Islet of Langerhans (tissue), 1 donor: ENCODE results near the gene CYTIP.

Experiments used
- FAIRE-seq: peaks from one replicate; lab custom pipeline; 2011; peaks lifted over from hg19 to GRCh38; lab: Jason Lieb, UNC

The CYTIP gene

DNA sequence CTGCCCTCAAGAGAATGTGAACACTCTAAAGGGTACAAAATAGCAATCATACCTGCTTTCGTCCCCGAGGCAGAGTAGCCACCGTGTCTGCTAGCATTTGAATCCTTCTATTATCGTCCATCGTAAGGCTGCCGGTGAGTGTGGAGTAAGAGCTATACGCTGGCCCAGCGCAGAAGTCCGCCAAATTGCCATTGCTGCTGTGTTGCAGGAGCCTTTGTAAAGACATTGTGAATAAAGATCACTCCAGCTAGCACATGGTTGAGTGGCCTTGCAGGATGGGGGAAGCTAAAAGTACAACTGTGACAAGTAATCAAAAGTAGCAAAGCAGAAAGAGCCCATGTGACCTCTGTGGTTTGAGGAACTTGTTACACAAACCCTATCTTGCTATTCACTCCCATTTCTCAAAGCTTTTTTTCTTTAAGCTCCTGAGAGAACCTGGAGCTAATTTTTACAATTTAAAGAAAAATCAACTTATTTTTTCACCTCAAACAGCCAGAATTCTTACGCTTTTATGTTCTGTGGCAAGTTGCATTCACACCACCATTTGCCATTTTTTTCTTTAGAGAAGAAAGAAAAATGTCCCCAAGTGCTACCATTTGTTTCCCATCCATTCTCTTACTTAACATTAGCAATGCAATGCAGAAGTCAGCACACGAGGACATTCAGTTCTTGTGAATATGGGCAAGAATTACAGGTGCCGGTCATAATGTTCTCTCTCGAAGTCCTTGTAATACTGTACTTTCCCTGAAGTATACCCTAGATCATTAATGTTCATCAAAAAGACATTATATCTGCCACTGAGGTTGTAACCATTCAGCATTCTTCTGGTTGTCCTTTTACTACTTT is at the start of gene CYTIP:
TSS of gene CYTIP (minus strand) at position 295 of the 846 bp plus-strand sequence. CDS start at position 226, 69 bp downstream.
- FAIRE-seq, result no peak

DNA sequence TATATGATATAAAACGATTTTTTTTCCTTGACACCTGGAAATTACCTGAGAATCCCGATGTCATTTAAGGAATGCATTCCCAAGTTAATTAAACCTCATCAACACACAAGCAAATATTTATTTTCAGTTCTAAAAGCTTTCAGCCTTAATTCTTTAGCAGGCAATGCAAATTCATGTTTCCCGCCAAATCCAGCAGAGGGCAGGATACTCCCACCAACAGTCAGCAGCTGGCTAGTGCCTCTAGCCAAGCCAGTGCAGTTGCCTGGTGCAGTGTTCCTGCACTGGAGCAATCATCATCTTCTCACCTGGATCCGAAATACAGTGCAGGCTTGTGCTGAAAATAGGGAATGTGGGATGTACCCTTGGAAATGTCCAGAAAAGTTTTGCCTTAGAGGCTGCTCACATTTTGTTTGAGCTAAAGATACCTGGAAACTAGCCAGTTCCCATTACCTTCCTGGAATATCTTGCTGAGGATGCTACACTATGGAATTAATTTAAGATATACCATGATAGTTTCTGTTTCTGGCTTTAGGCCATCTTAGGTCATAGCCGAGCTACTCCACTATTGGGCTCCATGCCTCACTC is 48.4 kb upstream of the CYTIP start:
- FAIRE-seq, result peak; percentile 88

DNA sequence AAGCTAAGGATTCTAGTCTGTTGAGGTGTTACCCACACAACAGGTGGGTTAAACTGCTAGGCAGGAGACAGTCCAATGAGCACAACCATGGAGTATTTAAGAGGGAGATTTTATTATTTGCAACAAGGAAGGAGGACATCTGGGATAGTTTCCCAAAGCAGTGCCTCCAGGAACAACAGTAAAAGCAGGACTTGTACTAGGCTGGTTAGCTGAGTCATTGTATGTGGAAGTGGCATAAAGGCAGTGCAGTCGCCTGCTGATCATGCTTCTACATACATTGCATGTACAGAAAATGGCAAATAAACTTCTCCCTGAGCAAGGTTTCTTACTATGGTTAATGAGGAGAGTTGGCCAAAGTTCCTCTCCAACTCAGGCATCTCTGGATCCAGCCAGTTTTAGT is 46.1 kb upstream of the CYTIP start:
- no peak for FAIRE-seq

DNA sequence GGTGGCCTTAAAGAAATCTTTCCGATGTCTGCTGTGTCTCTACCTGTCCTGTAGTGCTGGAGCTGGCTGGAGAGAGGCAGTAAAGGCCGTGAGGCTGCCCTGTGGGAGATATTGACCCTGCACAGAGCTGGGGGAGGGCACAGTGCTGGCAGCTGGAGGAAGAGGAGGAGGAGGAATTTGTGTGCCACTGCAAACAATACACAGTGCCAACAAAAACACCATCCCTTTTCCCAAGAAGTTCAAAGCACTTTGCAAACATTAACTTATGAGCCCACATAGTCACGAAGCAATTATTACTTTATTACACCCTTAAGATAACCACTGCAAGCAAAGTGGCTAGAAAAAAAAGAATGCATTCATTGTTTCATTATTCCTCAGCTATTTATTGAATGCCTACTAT is 45.0 kb upstream of the CYTIP start:
- no peak for FAIRE-seq

DNA sequence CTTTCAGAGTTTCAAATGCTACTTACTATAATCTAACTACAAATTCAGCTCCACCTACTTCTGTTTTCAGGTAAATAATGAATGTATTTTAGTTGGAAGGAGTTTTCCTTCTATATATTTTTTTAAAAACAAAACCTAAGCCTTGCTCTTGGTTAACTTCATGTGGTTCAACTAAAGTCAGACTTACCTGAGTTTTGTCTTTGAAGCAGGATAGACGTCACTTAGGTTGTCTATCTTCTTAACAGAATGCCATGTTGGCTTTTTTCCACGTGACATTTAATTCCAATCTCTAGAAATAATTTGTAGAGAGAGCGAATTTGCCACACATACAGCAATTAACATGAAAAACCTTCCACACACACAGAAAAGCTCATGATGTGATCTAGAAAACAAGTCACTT is 43.9 kb upstream of the CYTIP start:
- no peak for FAIRE-seq

DNA sequence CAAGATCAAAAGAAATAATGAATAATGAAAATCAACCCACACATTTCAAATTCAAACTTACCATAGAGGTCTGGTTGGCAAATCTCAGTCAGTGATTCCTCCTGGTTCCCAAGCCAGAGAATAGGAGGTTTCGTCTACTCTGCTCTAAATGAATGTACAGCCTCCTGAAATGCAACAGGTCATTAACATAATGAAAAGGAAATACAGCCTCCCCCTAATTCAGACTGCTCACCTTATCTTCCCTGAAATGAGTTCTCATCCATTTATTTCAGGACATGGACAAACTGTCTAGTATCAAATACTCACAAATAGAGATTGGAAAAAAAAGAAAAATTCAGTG is 43.4 kb upstream of the CYTIP start:
- no peak for FAIRE-seq

DNA sequence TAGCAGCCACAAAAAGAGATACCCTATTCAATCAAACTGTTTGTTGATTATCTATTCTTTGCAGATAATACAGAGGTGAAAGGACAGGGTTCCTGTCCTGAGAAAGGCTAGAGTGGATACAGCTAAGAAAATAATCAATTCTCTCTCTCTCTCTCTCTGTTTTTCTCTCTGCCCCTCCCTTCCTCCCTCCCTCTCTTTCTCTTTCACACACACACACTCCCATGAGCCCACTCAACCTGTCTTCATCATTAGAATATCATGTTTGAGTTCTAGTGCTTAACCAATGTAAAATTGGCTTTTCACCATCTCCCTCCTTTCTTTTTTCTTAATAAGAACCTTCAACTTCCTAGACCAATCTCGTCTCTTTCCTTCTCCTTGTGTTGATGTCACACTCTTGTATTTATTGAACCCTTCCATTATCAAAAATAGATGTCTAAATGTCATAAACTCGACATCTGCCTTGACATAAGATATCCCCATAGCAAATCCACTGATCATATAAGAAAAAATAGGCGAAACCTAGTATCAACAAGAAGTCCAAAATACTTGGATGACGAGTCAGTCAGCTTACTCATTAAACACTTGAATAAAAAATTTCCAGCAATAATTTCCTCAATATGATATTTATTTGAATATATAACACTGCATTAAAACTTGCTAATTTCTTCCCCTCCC is 42.8 kb upstream of the CYTIP start:
- no peak for FAIRE-seq

DNA sequence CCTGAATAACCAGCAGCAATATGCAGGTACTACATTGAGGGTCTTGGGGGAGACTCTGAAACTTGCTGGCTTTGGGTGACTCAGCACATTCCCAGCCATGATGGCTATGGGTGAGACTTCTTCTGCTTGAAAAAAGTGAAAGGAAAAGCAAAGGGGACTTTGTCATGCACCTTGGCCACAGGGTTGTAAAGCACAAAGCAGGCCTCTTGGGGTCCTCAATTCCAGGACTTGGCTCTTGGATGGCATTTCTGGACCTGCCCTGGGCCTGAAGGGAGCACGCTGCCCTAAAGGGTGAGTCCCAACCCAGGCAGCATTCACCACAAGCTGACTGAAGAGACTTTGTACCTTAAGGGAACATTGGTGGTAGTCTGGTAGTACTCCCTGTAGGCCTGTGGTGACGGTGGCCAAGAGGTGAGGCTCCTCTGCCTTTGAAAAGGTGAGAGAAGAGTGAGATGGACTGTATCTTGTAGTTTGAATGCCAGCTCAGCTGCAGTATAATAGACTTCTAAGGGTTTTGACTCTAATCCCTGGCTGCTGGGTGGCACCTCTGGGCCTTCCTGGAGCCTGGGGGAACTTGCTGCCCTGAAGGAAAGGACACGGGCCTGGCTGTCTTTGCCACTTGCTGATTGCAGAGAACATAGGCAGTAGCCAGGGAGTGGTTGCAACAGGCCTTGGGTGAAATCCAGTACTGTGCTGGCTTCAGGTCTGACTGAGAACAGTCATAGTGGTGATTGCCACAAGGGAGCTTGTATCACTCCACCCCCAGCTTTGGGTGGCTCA is 36.5 kb upstream of the CYTIP start:
- FAIRE-seq, result no peak

DNA sequence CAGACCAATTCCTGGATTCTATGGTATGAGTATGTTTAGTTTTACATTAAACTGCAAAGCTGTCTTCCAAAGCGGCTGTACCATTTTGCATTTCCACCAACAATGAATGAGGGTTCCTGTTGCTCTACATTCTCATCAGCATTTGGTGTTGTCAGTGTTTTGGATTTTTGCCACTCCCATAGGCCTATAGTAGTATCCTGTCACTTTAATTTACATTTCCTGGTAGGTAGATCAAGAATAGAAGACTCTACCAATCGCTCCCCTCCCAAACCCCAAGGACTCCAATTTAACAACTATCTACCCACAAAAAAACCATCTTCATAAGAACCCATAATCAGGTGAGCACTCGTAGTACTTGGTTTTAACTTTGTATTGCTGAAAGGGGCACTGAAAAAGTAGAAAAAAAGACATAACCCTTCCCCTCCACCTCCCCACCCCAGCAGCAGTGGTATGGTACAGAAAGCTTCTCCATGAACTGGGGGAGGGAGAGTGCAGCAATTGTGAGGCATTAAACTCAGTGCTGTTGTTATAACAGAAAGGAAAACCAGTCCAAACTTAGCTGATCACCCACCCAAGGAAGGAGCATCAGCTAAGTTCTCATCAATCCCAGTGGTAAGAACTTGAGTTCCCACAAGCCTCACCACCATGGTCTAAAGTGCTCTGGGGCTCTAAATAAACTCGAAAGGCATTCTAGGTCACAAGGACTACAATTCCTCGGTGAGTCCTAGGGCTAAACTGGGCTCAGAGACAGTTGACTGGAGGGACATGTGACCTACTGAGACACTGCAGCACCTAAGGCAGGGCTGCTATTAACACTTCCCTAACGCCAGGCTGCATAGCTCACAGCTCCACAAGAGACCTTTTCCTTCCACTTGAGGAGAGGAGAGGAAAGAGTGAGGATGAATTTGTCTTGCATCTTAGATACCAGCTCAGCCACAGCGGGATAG is 35.5 kb upstream of the CYTIP start:
- no peak for FAIRE-seq

DNA sequence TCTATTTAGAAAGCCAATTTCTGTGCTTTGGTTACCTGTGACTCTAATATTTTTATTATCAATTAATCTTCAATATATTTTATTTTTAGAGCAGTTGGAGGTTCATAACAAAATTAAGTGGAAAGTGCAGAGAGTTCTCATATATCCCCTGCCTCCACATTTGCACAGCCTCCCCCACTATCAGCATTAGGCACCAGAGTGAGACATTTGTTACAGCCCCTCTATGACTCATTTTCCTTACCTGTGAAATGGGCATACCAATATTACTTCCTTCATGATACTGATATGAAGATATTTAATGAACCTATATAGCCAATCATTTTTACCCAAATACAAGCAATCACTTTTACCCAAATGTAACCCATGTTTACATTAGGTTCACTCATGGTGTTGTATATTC is 34.0 kb upstream of the CYTIP start:
- FAIRE-seq, result no peak

DNA sequence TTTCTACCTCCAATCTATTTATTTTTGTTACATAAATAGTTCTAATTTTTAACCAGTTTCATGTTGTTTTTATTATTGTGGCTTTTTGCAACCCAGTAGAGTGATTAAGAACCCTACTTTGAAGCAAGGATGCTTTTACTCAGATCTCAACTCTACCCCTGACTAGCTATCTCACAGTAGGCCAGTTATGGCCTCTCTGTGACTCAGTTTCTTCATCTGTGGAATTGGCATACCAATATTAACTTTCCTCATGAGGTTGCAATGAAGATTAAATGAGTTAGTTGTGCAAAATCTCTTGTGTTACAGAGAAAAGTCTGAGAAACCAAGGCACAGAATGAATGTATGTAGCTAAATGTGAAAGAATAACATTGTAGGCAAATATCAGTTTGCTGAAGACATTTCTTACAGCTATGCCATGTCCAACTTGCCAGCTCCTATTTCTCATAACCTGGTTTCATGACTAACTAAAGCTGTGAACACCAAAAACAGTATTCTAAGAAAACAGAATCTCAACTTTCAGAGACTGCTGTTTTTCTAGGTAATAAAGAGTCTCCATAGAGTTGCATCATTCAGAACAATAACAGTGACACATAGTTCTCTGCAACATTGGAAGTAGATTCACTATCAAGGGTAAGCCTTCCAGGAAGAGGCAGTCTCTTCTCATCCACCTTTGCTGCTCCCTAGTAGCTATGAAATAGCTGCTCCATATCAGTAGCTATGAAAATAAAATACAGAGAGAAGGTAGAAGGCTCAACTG is 33.2 kb upstream of the CYTIP start:
- no peak for FAIRE-seq

DNA sequence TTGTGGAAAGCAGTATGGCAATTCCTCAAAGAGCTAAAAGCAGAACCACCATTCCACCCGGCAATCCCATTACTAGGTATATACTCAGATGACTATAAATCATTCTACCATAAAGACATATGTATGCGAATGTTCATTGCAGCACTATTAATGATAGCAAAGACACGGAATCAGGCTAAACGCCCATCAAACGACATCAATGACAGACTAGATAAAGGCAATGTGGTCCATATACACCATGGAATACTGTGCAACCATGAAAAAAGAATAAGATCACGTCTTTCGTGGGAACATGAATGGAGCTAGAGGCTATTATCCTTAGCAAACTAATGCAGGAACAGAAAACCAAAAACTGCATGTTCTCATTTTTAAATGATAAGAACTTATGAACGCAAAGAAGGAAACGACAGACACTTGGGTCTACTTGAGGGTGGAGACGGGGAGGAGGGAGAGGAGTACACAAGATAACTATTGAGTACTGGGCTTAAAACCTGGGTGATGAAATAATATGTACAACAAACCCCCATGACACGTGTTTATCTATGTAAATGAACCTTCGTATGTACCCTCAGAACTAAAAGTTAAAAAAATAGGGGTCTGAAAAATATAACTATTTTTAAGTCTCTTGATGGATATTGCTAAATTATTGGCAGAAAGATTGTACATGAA is 32.0 kb upstream of the CYTIP start:
- FAIRE-seq, result no peak

DNA sequence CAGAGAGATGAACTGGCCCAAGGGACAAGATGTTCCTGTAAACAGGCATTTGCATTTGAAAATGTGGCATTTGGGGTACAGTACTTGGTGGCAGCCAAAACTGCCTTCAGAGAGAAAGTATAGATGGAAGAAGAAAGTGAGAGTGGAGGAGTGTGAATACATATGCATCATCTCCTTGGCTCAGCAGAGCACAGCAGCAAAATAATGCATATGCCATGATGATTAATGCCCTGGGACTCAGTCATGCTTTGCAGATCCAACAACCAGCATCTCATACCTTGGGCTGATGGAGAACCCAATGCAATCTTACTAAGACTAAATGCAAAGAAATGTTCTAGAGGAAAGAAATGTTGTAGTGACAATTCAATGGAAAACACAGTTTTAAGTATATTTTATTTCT is 29.7 kb upstream of the CYTIP start:
- FAIRE-seq, result no peak

DNA sequence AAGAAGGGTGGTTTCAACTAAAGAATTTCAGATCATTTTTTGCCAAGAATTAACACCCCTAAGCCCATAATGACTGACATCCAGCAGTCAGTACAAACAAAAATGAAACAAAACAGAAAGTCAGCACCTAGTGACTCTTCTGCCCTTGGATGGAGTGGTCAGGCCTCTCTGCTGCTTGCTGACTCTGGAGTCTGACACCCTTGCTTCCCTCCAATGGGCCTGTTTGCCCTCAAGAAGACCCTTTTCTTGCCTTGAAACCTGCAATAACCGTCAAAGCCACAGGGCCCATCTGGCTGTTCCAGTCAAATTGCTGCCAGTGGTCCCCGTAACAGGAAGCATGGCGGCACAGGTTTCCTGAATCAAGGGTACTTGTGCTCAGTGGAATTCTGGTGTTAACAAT is 27.2 kb upstream of the CYTIP start:
- FAIRE-seq, result no peak

DNA sequence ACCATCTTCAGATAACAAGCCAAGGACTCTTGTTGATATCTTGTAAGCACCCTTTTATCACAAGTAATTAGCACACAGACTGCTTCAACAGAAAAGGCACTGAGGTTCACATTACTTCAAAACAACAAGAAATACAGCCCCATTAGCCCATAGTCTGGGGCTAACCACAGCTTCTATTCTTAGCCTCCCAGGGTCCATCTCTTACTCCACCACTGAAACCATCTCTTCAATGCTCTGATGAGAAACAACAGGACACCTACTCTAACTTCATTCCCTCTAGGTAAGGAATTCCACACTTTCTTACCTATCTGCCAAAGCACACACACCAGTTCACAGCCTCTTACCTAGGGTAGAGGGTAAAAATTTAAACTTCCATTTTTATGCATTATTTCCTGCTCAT is 26.4 kb upstream of the CYTIP start:
- no peak for FAIRE-seq

DNA sequence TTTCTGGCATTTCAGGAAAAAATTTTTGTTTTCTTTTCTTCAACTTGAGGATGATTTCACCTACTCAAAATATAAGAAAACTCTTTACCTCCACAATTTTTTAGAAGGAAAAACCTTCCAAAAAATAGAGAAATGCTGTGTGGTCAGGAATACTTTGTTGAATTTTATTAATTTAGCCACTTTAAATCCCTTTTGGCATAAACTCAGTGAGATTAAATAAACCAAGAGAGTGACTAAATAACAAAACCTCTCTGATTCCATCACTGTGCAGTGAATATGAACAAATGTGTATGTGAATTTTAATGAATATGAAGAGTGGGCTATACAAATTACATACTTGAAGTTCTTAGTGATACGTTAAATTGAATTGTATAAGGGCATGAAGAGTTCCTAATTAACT is 25.8 kb upstream of the CYTIP start:
- no peak for FAIRE-seq

DNA sequence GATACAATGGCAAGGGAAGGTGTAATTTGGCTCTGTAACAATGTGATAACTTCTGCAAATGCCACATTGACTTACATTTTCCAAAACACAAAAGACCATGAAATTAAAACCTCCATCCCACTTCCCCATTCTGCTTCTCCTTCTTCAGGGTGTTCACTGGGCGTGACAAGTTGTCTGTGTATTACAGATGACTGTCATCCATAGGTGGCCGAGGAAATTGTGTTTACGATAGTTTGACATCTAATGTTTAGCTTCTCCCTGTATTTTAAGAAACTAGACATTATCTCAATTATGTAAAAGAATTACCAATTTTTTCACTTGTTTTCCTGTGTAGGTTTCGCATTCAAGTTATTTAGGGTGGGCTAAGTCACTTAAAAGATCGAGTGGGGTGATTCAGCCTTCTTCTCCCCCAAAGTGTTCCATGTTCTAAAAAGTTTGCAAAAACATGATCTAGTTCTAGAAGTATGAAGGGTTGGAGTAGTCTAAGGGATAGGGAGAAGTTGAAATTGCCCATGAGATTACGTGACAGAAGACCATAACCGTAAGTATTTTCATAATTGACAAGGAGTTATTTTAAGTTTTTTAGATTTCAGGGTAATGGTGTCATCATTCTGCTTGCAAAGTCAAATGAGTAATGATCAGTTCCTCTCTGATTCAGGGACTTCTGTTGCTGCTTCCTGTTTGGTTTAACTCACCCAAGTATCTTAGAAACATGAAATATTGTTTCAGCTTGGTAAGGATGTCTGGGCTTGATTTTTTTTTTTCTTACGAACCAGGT is 25.2 kb upstream of the CYTIP start:
- no peak for FAIRE-seq

DNA sequence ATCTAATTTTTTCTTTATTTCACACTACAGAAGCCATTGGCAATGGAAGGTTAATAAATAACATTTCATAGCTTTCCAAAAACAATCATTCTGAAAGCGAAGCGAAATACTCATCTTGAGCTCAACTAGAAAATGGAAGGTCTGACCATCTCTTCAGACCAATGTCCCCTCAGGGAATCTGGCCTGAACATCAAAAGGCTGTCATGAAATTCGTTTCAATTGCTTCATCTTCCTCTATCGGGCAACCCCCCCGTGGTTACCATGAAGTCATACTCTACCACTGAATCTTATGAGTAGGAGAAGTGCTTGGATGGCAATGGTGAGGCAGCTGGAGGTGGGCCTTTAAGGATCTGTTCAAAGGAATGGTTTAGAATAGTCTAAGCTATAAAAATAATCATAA is 22.9 kb upstream of the CYTIP start:
- no peak for FAIRE-seq

DNA sequence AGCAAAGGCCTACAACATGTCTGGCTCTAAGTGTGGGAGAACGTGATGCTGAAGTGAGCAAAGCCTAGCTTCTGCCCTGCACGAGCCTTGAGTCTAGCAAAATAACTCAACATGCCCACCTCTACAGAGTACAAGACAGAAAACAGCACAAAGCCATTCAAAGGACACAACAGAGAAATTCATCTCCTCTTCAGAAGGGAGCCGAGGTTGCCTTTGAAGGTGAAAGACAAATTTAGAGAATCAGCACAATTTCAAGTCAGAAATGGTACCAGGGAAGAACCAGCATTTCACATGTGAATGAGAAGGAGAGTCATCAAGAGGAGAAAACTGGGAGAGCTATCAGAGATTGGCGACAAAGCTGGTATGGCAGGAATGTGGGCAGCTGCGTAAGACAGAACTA is 21.7 kb upstream of the CYTIP start:
- no peak for FAIRE-seq

DNA sequence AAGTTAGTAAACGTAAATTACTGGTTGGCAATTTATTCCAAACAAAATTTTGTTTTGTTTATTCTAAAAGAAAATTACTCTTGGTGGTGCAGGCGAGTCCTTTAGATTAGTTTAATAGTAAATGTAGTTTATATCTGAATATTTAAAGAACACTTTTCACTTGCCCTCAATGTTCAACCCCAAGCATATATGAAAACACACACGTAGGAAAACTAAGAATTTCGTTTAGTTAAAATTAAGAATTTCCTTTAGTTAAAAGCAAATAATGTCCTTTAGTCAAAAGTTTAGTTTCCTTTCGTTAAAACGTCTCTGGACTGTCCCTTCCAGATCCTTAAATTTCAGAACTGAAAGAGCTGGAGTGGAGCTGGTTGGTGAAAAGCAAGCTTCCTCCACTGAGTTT is 19.1 kb upstream of the CYTIP start:
- no peak for FAIRE-seq
